CD4-positive, alpha-beta T cell (primary cell): ENCODE data around the gene TBCB. TPM values are rescaled to one million over a fixed set of nuclear protein-coding genes. Genes with fewer than 3 reads are reported as not detected.

Experiments
- ATAC-seq: fragments of 200-7000 bp; cut with Tn5 transposase; one replicate; pipeline ENCODE4 v1.10.0; 2022; ENCODE audit warnings: mild to moderate bottlenecking; ENCODE audit not compliant: poor library complexity
- CTCF ChIA-PET: fragments of 350-600 bp; sonication (Branson Sonifier 250); formaldehyde crosslinking; loops from one replicate; lab custom pipeline; 2021; ENCODE audit warnings: antibody characterized with exemption, inconsistent platforms; lab: Charles Lee
- POLR2A ChIA-PET: fragments of 350-600 bp; sonication (Branson Sonifier 250); formaldehyde crosslinking; loops from one replicate; lab custom pipeline; 2021; ENCODE audit warnings: antibody characterized with exemption, inconsistent platforms; lab: Charles Lee
- DNase-seq, 14 experiments: peaks; one replicate each; pipeline ENCODE4 v3.0.0-alpha.2; 2013 to 2020; ENCODE audit warnings: mixed read lengths in 2 of 14
- H3K27ac ChIP-seq, 2 donors: one replicate each; pipeline versions ENCODE4 v1.5.1 to v1.7.0; 2013; ENCODE audit warnings: low read length in 2 of 2, low read depth in 1 of 2, mild to moderate bottlenecking in 1 of 2
- H3K27me3 ChIP-seq, 2 experiments: 1 replicate in 1 of 2; 2 replicates in 1 of 2; pipeline versions ENCODE4 v1.6.1 to v1.7.0; 2013; ENCODE audit warnings: low read length in 2 of 2, control low read depth in 1 of 2, mild to moderate bottlenecking in 1 of 2, moderate library complexity in 1 of 2; ENCODE audit not compliant: insufficient read depth in 2 of 2, control insufficient read depth in 1 of 2
- H3K36me3 ChIP-seq: one replicate; pipeline ENCODE4 v1.6.1; 2013; ENCODE audit warnings: low read length, control low read depth; ENCODE audit not compliant: insufficient read depth
- H3K4me1 ChIP-seq: one replicate; pipeline ENCODE4 v1.6.1; 2013; ENCODE audit warnings: low read length, control low read depth; ENCODE audit not compliant: insufficient read depth
- H3K4me3 ChIP-seq: one replicate; pipeline ENCODE4 v1.5.1; 2013; ENCODE audit warnings: mild to moderate bottlenecking, low read length, moderate library complexity
- H3K9me3 ChIP-seq, 2 experiments: 1 replicate in 1 of 2; 2 replicates in 1 of 2; pipeline versions ENCODE4 v1.6.1 to v1.7.0; 2013; ENCODE audit warnings: low read length in 2 of 2, mild to moderate bottlenecking in 2 of 2, control low read depth in 1 of 2, moderate library complexity in 1 of 2; ENCODE audit not compliant: control insufficient read depth in 1 of 2, insufficient read depth in 1 of 2
- H3K27ac Mint-ChIP-seq: one replicate; pipeline ENCODE4 v1.8.0; 2020; ENCODE audit warnings: mixed read lengths
- H3K27me3 Mint-ChIP-seq: one replicate; pipeline ENCODE4 v1.8.0; 2021; ENCODE audit warnings: mixed read lengths
- H3K36me3 Mint-ChIP-seq: one replicate; pipeline ENCODE4 v1.8.0; 2021; ENCODE audit warnings: low read depth, mixed read lengths
- H3K4me1 Mint-ChIP-seq: one replicate; pipeline ENCODE4 v1.8.0; 2021; ENCODE audit warnings: low read depth, mixed read lengths
- H3K4me3 Mint-ChIP-seq: one replicate; pipeline ENCODE4 v1.8.0; 2020; ENCODE audit warnings: mild to moderate bottlenecking, mixed read lengths
- H3K9me3 Mint-ChIP-seq: one replicate; pipeline ENCODE4 v1.8.0; 2020; ENCODE audit warnings: mixed read lengths
- CTCF ChIP-seq: fragments of 200-600 bp; IDR thresholded peaks from one replicate; pipeline ENCODE4 v1.8.0; 2022; ENCODE audit warnings: antibody characterized with exemption, mild to moderate bottlenecking
- intact Hi-C, 2 experiments: fragments of 100-400 bp; cut with DNase I in 1 of 2; cut with micrococcal nuclease in 1 of 2; formaldehyde crosslinking; loops; one replicate each; pipeline versions ENCODE4 v1.15.1 to v1.9.0; 2023 to 2025; cut with DNase I, micrococcal nuclease
- total RNA-seq, 174 experiments: library from RNA in 2 of 174; stranded (reverse) in 2 of 174; gene quantifications; one replicate each; pipeline ENCODE4 v1.2.3 and lab custom pipeline; 2021 to 2026

The TBCB gene
- total RNA-seq, 2 experiments from 2014 or later = 67.5 to 68.0 TPM

- CTCF ChIA-PET = interaction anchor here (1.6 to 2.0 kb wide), 2 partner anchors 14 to 74 kb away, joined by 7 to 15 read pairs; partner anchors contain the start of genes ZNF146 and ZNF565
- ATAC-seq (peak; percentile 85), DNase-seq (peak; percentile 79 to 94 (median 88))
- Histone ChIP-seq H3K27me3 (no peaks in the 10 kb centered on the region), H3K36me3 (peaks cover 31% of the 10 kb centered on the region), H3K9me3 (no peaks in the 10 kb centered on the region), H3K27ac (peak overlapping the region in 1 of 2 donors; percentile 29), H3K4me1 (peaks cover 25% of the 10 kb centered on the region), H3K4me3 (peak overlapping the region; percentile 97)
- peaks cover 56% of the 10 kb centered on the region for H3K36me3 Mint-ChIP-seq
- peaks cover 22% of the 10 kb centered on the region for H3K4me1 Mint-ChIP-seq
- peak overlapping the region; percentile 82 for H3K4me3 Mint-ChIP-seq
- H3K9me3 Mint-ChIP-seq = no peaks in the 10 kb centered on the region
- TF ChIP-seq CTCF = no peak
- H3K27ac Mint-ChIP-seq = peak overlapping the region; percentile 60
- intact Hi-C loops = loop anchor here (1.0 to 5.0 kb wide), 4 partner anchors 14 to 87 kb away; partner anchors contain the start of genes THAP8 (in 2 of the 2), WDR62 (in 2 of the 2) and ZNF565 (in 1 of the 2)
- POLR2A ChIA-PET = interaction anchor here (2.0 kb wide), 2 partner anchors 12 to 26 kb away, joined by 22 to 44 read pairs; partner anchors contain the start of genes POLR2I and TBCB
- no peaks in the 10 kb centered on the region for H3K27me3 Mint-ChIP-seq
These were observed 26.0 kb downstream of the TBCB start for GRCh38 chr19:36141039-36141927.

GRCh38 chr19:36142046-36142445 lies 26.8 kb downstream of the TBCB start:
- ATAC-seq = no peak

More at GRCh38 chr19:36142046-36142445, 26.8 kb downstream of the TBCB start:
- H3K27ac ChIP-seq = no peak overlapping the region
- H3K9me3 Mint-ChIP-seq = no peaks in the 10 kb centered on the region
- H3K27ac Mint-ChIP-seq = no peak overlapping the region
- ChIA-PET POLR2A (interaction anchor here (0.7 kb wide), 1 partner anchor 14 kb away, joined by 3 read pairs; no protein-coding TSS in a partner anchor), CTCF (no interaction called here)
- H3K27me3 Mint-ChIP-seq = no peaks in the 10 kb centered on the region
- peaks cover 39% of the 10 kb centered on the region for H3K36me3 ChIP-seq
- no peaks in the 10 kb centered on the region for H3K27me3 ChIP-seq
- no peak overlapping the region for H3K4me3 ChIP-seq
- peak overlapping the region; percentile 23 for H3K4me3 Mint-ChIP-seq
- H3K4me1 ChIP-seq = peaks cover 20% of the 10 kb centered on the region
- H3K36me3 Mint-ChIP-seq = peaks cover 64% of the 10 kb centered on the region
- intact Hi-C loops = loop anchor here in 1 of 2 experiments (5.0 kb wide), 1 partner anchor 70 kb away; the partner anchor contains the start of gene ZNF565
- no peaks in the 10 kb centered on the region for H3K9me3 ChIP-seq
- peaks cover 18% of the 10 kb centered on the region for H3K4me1 Mint-ChIP-seq
- TF ChIP-seq CTCF = no peak
- no peak for DNase-seq
